IMR-90 (cell line): ENCODE measurements around the gene NDUFS7. TPM values are rescaled to one million over a fixed set of nuclear protein-coding genes. Genes with fewer than 3 reads are reported as not detected.

Source experiments
- ATAC-seq: fragments of 200-7000 bp; cut with Tn5 transposase; 2 replicates; pipeline ENCODE4 v1.9.1; 2020; ENCODE audit warnings: low read depth, mild to moderate bottlenecking, moderate library complexity
- BruUV-seq: library from RNA; stranded (reverse); fragments of 400-500 nt; replicated peaks from 2 replicates; lab custom pipeline; 2021; lab: Mats Ljungman, UMichigan
- CTCF ChIA-PET: fragments of 300-600 bp; formaldehyde crosslinking; extraction: SDS; loops from one replicate; lab custom pipeline; 2021; ENCODE audit warnings: antibody characterized with exemption; lab: Yijun Ruan, JAX
- POLR2A ChIA-PET: fragments of 300-600 bp; sonication (Branson Sonifier 250); formaldehyde crosslinking; loops from one replicate; lab custom pipeline; 2022; ENCODE audit warnings: antibody characterized with exemption; ENCODE audit not compliant: unreplicated experiment; lab: Charles Lee
- DNase-seq: peaks from one replicate; pipeline ENCODE4 v3.0.0; 2013
- H2AFZ ChIP-seq: replicated peaks from 2 replicates; pipeline ENCODE3; 2013; ENCODE audit warnings: low read length, mild to moderate bottlenecking; ENCODE audit not compliant: poor library complexity
- H2AK5ac ChIP-seq: 2 replicates; pipeline ENCODE4 v1.6.1; 2013; ENCODE audit warnings: low read depth, low read length, inconsistent platforms
- H2AK9ac ChIP-seq: replicated peaks from 2 replicates; pipeline ENCODE3; 2013; ENCODE audit warnings: mild to moderate bottlenecking, low read depth, low read length, moderate library complexity; ENCODE audit not compliant: poor library complexity
- H2BK120ac ChIP-seq: 2 replicates; pipeline ENCODE4 v1.6.1; 2013; ENCODE audit warnings: low read depth, low read length, inconsistent platforms
- H2BK15ac ChIP-seq: 3 replicates; pipeline ENCODE4 v1.6.1; 2013; ENCODE audit warnings: low read depth, low read length, inconsistent platforms
- H2BK20ac ChIP-seq: 2 replicates; pipeline ENCODE4 v1.6.1; 2013; ENCODE audit warnings: low read depth, mild to moderate bottlenecking, inconsistent platforms, low read length, moderate library complexity
- H2BK5ac ChIP-seq: 2 replicates; pipeline ENCODE4 v1.6.1; 2013; ENCODE audit warnings: mild to moderate bottlenecking, low read depth, low read length, inconsistent platforms; ENCODE audit not compliant: poor library complexity, severe bottlenecking
- H3K14ac ChIP-seq: replicated peaks from 2 replicates; pipeline ENCODE4 v1.6.1; 2013; ENCODE audit warnings: low read depth, low read length, inconsistent platforms
- H3K18ac ChIP-seq: 2 replicates; pipeline ENCODE4 v1.6.1; 2013; ENCODE audit warnings: low read depth, low read length, control low read depth
- H3K23ac ChIP-seq: 2 replicates; pipeline ENCODE4 v1.6.1; 2013; ENCODE audit warnings: low read depth, low read length, inconsistent platforms
- H3K27ac ChIP-seq: 2 replicates; pipeline ENCODE4 v1.5.1; 2013; ENCODE audit warnings: mild to moderate bottlenecking, control low read depth, low read length; ENCODE audit not compliant: insufficient read depth
- H3K27me3 ChIP-seq: 2 replicates; pipeline ENCODE4 v1.6.1; 2013; ENCODE audit warnings: low read length; ENCODE audit not compliant: control insufficient read depth, insufficient read depth
- H3K36me3 ChIP-seq: 2 replicates; pipeline ENCODE4 v1.6.1; 2013; ENCODE audit warnings: low read length, mixed read lengths; ENCODE audit not compliant: control insufficient read depth, insufficient read depth
- H3K4ac ChIP-seq: 2 replicates; pipeline ENCODE4 v1.6.1; 2013; ENCODE audit warnings: low read depth, low read length, inconsistent platforms
- H3K4me1 ChIP-seq: 2 replicates; pipeline ENCODE4 v1.6.1; 2013; ENCODE audit warnings: low read length, mixed read lengths; ENCODE audit not compliant: control insufficient read depth, insufficient read depth
- H3K4me2 ChIP-seq: 2 replicates; pipeline ENCODE4 v1.6.1; 2013; ENCODE audit warnings: low read depth, mild to moderate bottlenecking, control low read depth, low read length, moderate library complexity
- H3K4me3 ChIP-seq: 2 replicates; pipeline ENCODE4 v1.5.1; 2013; ENCODE audit warnings: low read depth, mild to moderate bottlenecking, control low read depth, low read length, moderate library complexity; ENCODE audit not compliant: insufficient read depth
- H3K56ac ChIP-seq: 2 replicates; pipeline ENCODE4 v1.6.1; 2013; ENCODE audit warnings: low read length, inconsistent platforms; ENCODE audit not compliant: insufficient read depth; ENCODE audit errors: extremely low read depth
- H3K79me1 ChIP-seq, 2 experiments: 2 replicates each; pipeline ENCODE4 v1.6.1; 2013; ENCODE audit warnings: low read length in 2 of 2, inconsistent platforms in 1 of 2, low read depth in 1 of 2
- H3K9ac ChIP-seq: 2 replicates; pipeline ENCODE4 v1.6.1; 2013; ENCODE audit warnings: low read depth, low read length, control low read depth
- H3K9me1 ChIP-seq: 2 replicates; pipeline ENCODE4 v1.6.1; 2013; ENCODE audit warnings: low read length, inconsistent platforms; ENCODE audit not compliant: insufficient read depth
- H3K9me3 ChIP-seq: 2 replicates; pipeline ENCODE4 v1.6.1; 2013; ENCODE audit warnings: low read length; ENCODE audit not compliant: control insufficient read depth, insufficient read depth
- H4K20me1 ChIP-seq: 2 replicates; pipeline ENCODE4 v1.6.1; 2013; ENCODE audit warnings: low read length, inconsistent platforms; ENCODE audit not compliant: insufficient read depth
- H4K5ac ChIP-seq: 2 replicates; pipeline ENCODE4 v1.6.1; 2013; ENCODE audit warnings: mild to moderate bottlenecking, low read depth, low read length, control low read depth
- H4K8ac ChIP-seq, 2 experiments: 2 replicates each; pipeline ENCODE4 v1.6.1; 2013; ENCODE audit warnings: low read depth in 2 of 2, low read length in 2 of 2, control low read depth in 1 of 2, inconsistent platforms in 1 of 2
- H4K91ac ChIP-seq: 2 replicates; pipeline ENCODE4 v1.6.1; 2013; ENCODE audit warnings: low read depth, low read length, inconsistent platforms; ENCODE audit not compliant: insufficient read depth
- BHLHE40 ChIP-seq: fragments of 150-350 bp; IDR thresholded peaks from 2 replicates; pipeline ENCODE4 v1.6.1; 2016; ENCODE audit warnings: mild to moderate bottlenecking, low read depth, low read length
- CEBPB ChIP-seq: IDR thresholded peaks from 2 replicates; pipeline ENCODE4 v1.6.1; 2012; ENCODE audit warnings: low read depth, low read length, improper control_type of control experiment
- CHD1 ChIP-seq: IDR thresholded peaks from 2 replicates; pipeline ENCODE4 v1.6.1; 2012; ENCODE audit warnings: low read depth, low read length, improper control_type of control experiment
- CTCF ChIP-seq: conservative IDR thresholded peaks from 2 replicates; pipeline ENCODE4 v1.5.1; 2012; ENCODE audit warnings: mild to moderate bottlenecking, low read depth, low read length, improper control_type of control experiment
- ELK1 ChIP-seq: fragments of 150-350 bp; IDR thresholded peaks from 2 replicates; pipeline ENCODE4 v1.6.1; 2016; ENCODE audit warnings: low read depth, mild to moderate bottlenecking, low read length, moderate library complexity, borderline replicate concordance
- MAFK ChIP-seq: IDR thresholded peaks from 2 replicates; pipeline ENCODE4 v1.6.1; 2012; ENCODE audit warnings: low read depth, low read length, improper control_type of control experiment
- MAZ ChIP-seq: IDR thresholded peaks from 2 replicates; pipeline ENCODE4 v1.6.1; 2012; ENCODE audit warnings: low read depth, mild to moderate bottlenecking, low read length, improper control_type of control experiment, moderate library complexity, borderline replicate concordance
- MXI1 ChIP-seq: IDR thresholded peaks from 2 replicates; pipeline ENCODE4 v1.6.1; 2012; ENCODE audit warnings: low read depth, mild to moderate bottlenecking, low read length, moderate library complexity, borderline replicate concordance
- NFE2L2 ChIP-seq: fragments of 150-350 bp; IDR thresholded peaks from 2 replicates; pipeline ENCODE4 v1.6.1; 2016; ENCODE audit warnings: low read depth, mild to moderate bottlenecking, low read length
- POLR2A ChIP-seq: IDR thresholded peaks from 2 replicates; pipeline ENCODE4 v1.6.1; 2012; ENCODE audit warnings: mild to moderate bottlenecking, low read depth, low read length
- RAD21 ChIP-seq: IDR thresholded peaks from 2 replicates; pipeline ENCODE4 v1.6.1; 2012; ENCODE audit warnings: low read length, improper control_type of control experiment
- RCOR1 ChIP-seq: IDR thresholded peaks from 2 replicates; pipeline ENCODE4 v1.6.1; 2012; ENCODE audit warnings: mild to moderate bottlenecking, low read length, improper control_type of control experiment; ENCODE audit not compliant: insufficient replicate concordance
- RFX5 ChIP-seq: IDR thresholded peaks from 2 replicates; pipeline ENCODE4 v1.8.0; 2012; ENCODE audit warnings: low read depth, mild to moderate bottlenecking, low read length, moderate library complexity
- SMC3 ChIP-seq: fragments of 150-350 bp; IDR thresholded peaks from 2 replicates; pipeline ENCODE4 v1.6.1; 2016; ENCODE audit warnings: low read depth, mild to moderate bottlenecking, antibody characterized with exemption, low read length, moderate library complexity
- WGBS, 2 experiments: methylation state at CpG; one replicate each; pipeline versions ENCODE4 v1.1.5 to v1.1.7; 2013; ENCODE audit warnings: missing lambda C conversion rate in 2 of 2; ENCODE audit not compliant: insufficient read length in 1 of 2; ENCODE audit errors: extremely low coverage in 2 of 2; 5-methylcytosine and 5-hydroxymethylcytosine counted together
- dilution Hi-C: fragments of 300-500 bp; cut with HindIII; formaldehyde crosslinking; loops from one replicate; pipeline ENCODE4 v1.14.3; 2018; ENCODE audit warnings: low sequenced_read_pairs; ENCODE audit not compliant: unreplicated experiment
- in situ Hi-C: fragments of 300-500 bp; cut with MboI; formaldehyde crosslinking; loops from 3 replicates; pipeline ENCODE4 v1.14.3; 2019; ENCODE audit warnings: low sequenced_read_pairs, inconsistent platforms, mixed read lengths
- intact Hi-C: fragments of 100-400 bp; cut with micrococcal nuclease; formaldehyde crosslinking; loops from 2 replicates; pipeline ENCODE4 v1.10.0; 2022
- polyA plus RNA-seq, 3 experiments: library from polyadenylated mRNA; depleted of rRNA; stranded (reverse); fragments of >200 nt; gene quantifications; 2 replicates each; pipeline ENCODE4 v1.2.3, GENCODE V29; 2012; ENCODE audit warnings: low replicate concordance in 1 of 3
- total RNA-seq: library from RNA; depleted of rRNA; stranded (reverse); fragments of >200 nt; gene quantifications from 2 replicates; pipeline ENCODE4 v1.2.3, GENCODE V29; 2012
- TF ChIP-seq, protein P1 (sequence below): fragments of 150-350 bp; IDR thresholded peaks from 2 replicates; pipeline ENCODE4 v1.6.1; 2017; ENCODE audit warnings: mild to moderate bottlenecking, antibody characterized with exemption, low read length, low read depth

Gene NDUFS7
- total and polyA plus RNA-seq, 2 of the 4 experiments (the other 2 are of a cell fraction), result 60.8 to 136 TPM

DNA sequence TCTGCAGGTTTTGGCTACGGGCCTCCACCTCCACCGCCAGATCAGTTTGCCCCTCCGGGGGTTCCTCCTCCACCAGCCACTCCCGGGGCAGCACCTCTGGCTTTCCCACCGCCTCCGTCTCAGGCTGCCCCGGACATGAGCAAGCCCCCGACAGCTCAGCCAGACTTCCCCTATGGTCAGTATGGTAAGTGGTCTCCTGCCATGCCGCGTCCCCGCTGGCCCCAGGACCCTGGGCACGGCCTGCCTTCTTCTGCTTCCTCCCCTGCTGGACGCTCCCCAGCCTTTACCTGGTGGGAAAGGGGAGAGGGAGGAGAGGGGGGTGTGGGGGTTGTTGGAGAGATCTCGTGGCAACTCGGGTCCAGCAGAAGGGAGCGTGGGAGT lies 48.8 kb downstream of the NDUFS7 start:
- H3K4me3 ChIP-seq, result no peak overlapping the region
- ATAC-seq (no peak), DNase-seq (no peak)
- no peaks in the 10 kb centered on the region for H3K4me1 ChIP-seq
- no peak overlapping the region for H4K5ac ChIP-seq
- no peak overlapping the region for H4K8ac ChIP-seq
- CTCF ChIA-PET, result no interaction called here
- H2BK5ac ChIP-seq, result no peak overlapping the region
- no peak overlapping the region for H3K4ac ChIP-seq
- H4K20me1 ChIP-seq, result peaks cover 14% of the 10 kb centered on the region
- no TSS peak for BruUV-seq
- no peak overlapping the region for H2BK20ac ChIP-seq
- peaks cover 19 to 48% of the 10 kb centered on the region in 2 experiments for H3K79me1 ChIP-seq
- 97% methylated on average over 7 of the region's 16 CpGs; no CpG with 5 or more reads in 1 of the 2 experiments for WGBS, 2 experiments
- H2AK5ac ChIP-seq, result no peak overlapping the region
- no peak overlapping the region for H2AFZ ChIP-seq
- no peak overlapping the region for H3K27ac ChIP-seq
- TF ChIP-seq CTCF (no peak), CEBPB (no peak), MXI1 (no peak), RFX5 (no peak), POLR2A (no peak), BHLHE40 (no peak), MAFK (no peak), MAZ (no peak), RAD21 (no peak), SMC3 (no peak), CHD1 (no peak), NFE2L2 (no peak), ELK1 (no peak), RCOR1 (no peak)
- TF ChIP-seq, protein P1, sequence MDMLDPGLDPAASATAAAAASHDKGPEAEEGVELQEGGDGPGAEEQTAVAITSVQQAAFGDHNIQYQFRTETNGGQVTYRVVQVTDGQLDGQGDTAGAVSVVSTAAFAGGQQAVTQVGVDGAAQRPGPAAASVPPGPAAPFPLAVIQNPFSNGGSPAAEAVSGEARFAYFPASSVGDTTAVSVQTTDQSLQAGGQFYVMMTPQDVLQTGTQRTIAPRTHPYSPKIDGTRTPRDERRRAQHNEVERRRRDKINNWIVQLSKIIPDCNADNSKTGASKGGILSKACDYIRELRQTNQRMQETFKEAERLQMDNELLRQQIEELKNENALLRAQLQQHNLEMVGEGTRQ, result no peak
- H2BK15ac ChIP-seq, result no peak overlapping the region
- H3K18ac ChIP-seq, result no peak overlapping the region
- no peak overlapping the region for H3K14ac ChIP-seq
- H3K4me2 ChIP-seq, result no peak overlapping the region
- H3K36me3 ChIP-seq, result peaks cover 60% of the 10 kb centered on the region
- H2AK9ac ChIP-seq, result no peak overlapping the region
- no peak overlapping the region for H3K23ac ChIP-seq
- dilution Hi-C loops (no loop called here), intact Hi-C loops (no loop called here), in situ Hi-C loops (no loop called here)
- no peaks in the 10 kb centered on the region for H3K9me3 ChIP-seq
- no peak overlapping the region for H2BK120ac ChIP-seq
- H3K9ac ChIP-seq, result no peak overlapping the region
- H3K56ac ChIP-seq, result no peak overlapping the region
- H3K27me3 ChIP-seq, result no peaks in the 10 kb centered on the region
- POLR2A ChIA-PET, result no interaction called here
- no peak overlapping the region for H4K91ac ChIP-seq
- no peaks in the 10 kb centered on the region; the same call in 1 of the 2 replicates for H3K9me1 ChIP-seq
